ENCODE measurements around the gene MRPL51. TPM values are rescaled to one million over a fixed set of nuclear protein-coding genes. Genes with fewer than 3 reads are reported as not detected.

The MRPL51 gene
- total and polyA plus RNA-seq, 2 experiments from 2014 or later: 93.9 to 463 TPM

DNA sequence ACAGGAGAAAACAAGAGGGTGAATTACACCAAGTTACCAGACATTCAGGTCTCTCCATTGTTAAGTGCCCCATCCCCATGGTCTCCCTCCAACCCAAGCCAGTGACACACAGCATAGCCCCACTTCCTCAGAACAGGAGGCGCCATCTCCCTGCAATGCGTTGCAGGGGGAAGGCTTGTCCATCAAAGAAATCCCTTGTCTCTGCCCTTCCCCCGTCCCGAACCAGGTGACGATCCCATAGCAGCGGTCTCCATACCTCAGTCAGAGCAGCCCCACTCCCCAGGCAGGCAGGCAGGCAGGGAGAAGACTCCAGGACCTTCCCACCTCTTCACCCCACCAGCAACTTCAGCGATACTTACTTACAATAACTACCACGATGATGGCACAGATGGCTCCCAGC, 28.5 kb downstream of the MRPL51 start:
- Mint-ChIP-seq H3K4me3 (no peak overlapping the region; the same call in 2 of the 3 replicates), H3K4me1 (peaks cover 6% of the 10 kb centered on the region), H3K27ac (no peak overlapping the region), H3K9me3 (no peaks in the 10 kb centered on the region), H3K27me3 (ENCODE audit: insufficient read depth, low read depth, poor library complexity) (peaks cover 13% of the 10 kb centered on the region), H3K36me3 (ENCODE audit: low read depth) (peaks cover 61% of the 10 kb centered on the region)
- Histone ChIP-seq H3F3A (replicated peaks; ENCODE audit: low read depth) (0 out of 2 replicates have a peak, but pooled peaks cover 4% of the 10 kb centered on the region), H4K20me1 (replicated peaks; ENCODE audit: insufficient read depth) (peaks cover 8% of the 10 kb centered on the region), H3K36me3 (ENCODE audit: insufficient read depth) (peaks cover 12% of the 10 kb centered on the region), H3K4me3 (no peak overlapping the region), H3K9me2 (ENCODE audit: insufficient read depth) (no peaks in the 10 kb centered on the region), H3K27ac (ENCODE audit: low read depth) (no peak overlapping the region), H3K27me3 (ENCODE audit: insufficient read depth) (no peaks in the 10 kb centered on the region), H3K79me2 (replicated peaks; ENCODE audit: insufficient read depth) (peaks cover 14% of the 10 kb centered on the region), H3K4me1 (ENCODE audit: insufficient read depth) (peaks cover 6% of the 10 kb centered on the region), H3K4me2 (no peak overlapping the region), H2AFZ (no peak overlapping the region)
- ATAC-seq (no peak), DNase-seq (ENCODE audit: low spot score) (no peak)
- TF ChIP-seq, protein P1, sequence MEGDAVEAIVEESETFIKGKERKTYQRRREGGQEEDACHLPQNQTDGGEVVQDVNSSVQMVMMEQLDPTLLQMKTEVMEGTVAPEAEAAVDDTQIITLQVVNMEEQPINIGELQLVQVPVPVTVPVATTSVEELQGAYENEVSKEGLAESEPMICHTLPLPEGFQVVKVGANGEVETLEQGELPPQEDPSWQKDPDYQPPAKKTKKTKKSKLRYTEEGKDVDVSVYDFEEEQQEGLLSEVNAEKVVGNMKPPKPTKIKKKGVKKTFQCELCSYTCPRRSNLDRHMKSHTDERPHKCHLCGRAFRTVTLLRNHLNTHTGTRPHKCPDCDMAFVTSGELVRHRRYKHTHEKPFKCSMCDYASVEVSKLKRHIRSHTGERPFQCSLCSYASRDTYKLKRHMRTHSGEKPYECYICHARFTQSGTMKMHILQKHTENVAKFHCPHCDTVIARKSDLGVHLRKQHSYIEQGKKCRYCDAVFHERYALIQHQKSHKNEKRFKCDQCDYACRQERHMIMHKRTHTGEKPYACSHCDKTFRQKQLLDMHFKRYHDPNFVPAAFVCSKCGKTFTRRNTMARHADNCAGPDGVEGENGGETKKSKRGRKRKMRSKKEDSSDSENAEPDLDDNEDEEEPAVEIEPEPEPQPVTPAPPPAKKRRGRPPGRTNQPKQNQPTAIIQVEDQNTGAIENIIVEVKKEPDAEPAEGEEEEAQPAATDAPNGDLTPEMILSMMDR (conservative IDR thresholded peaks at IDR 0.05; ENCODE audit: low read depth in 2 of 2): 0 out of 4 replicates have a peak, but pooled peaks of 1 of the 2 experiments have one; percentile 18
- TF ChIP-seq, protein P2, sequence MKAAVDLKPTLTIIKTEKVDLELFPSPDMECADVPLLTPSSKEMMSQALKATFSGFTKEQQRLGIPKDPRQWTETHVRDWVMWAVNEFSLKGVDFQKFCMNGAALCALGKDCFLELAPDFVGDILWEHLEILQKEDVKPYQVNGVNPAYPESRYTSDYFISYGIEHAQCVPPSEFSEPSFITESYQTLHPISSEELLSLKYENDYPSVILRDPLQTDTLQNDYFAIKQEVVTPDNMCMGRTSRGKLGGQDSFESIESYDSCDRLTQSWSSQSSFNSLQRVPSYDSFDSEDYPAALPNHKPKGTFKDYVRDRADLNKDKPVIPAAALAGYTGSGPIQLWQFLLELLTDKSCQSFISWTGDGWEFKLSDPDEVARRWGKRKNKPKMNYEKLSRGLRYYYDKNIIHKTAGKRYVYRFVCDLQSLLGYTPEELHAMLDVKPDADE (IDR thresholded peaks at IDR 0.05): no peak

DNA sequence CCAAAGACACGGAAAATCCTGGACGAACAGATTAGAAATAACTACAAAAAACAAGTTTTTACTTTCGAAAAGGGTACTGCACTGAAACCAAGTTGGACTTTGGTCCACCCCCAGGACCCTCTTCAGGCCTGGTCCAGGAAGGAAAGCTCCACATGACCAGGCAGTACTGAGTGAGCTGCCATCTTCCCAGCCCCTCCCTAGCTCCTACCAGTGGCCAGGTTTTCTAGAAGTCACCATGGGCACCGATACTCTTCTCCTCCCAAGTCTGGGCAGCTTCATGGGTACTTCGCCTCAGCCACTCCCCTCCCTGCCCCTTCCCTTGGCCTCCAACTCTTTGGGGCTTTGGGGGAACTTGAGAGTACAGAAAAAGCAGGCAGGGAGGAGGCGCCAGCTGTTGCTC, 29.2 kb downstream of the MRPL51 start:
- ATAC-seq: no peak

More for the DNA sequence above, 29.2 kb downstream of the MRPL51 start:
- Histone ChIP-seq H3K4me3 (no peak overlapping the region), H3K36me3 (ENCODE audit: insufficient read depth) (peaks cover 12% of the 10 kb centered on the region), H3K79me2 (replicated peaks; ENCODE audit: insufficient read depth) (peaks cover 8% of the 10 kb centered on the region), H4K20me1 (replicated peaks; ENCODE audit: insufficient read depth) (peaks cover 3% of the 10 kb centered on the region), H3K27ac (ENCODE audit: low read depth) (no peak overlapping the region), H2AFZ (no peak overlapping the region), H3K27me3 (ENCODE audit: insufficient read depth) (no peaks in the 10 kb centered on the region), H3K9me2 (ENCODE audit: insufficient read depth) (no peaks in the 10 kb centered on the region), H3F3A (replicated peaks; ENCODE audit: low read depth) (0 out of 2 replicates have a peak, but pooled peaks cover 4% of the 10 kb centered on the region), H3K4me2 (no peak overlapping the region), H3K4me1 (ENCODE audit: insufficient read depth) (no peaks in the 10 kb centered on the region)
- H3K27ac Mint-ChIP-seq: peak overlapping the region; percentile 11; the same call in 1 of the 2 replicates
- H3K27me3 Mint-ChIP-seq (ENCODE audit: insufficient read depth, low read depth, poor library complexity): peaks cover 15% of the 10 kb centered on the region
- H3K36me3 Mint-ChIP-seq (ENCODE audit: low read depth): peaks cover 61% of the 10 kb centered on the region
- no peaks in the 10 kb centered on the region; the same call in 1 of the 3 replicates for H3K4me1 Mint-ChIP-seq
- H3K9me3 Mint-ChIP-seq: no peaks in the 10 kb centered on the region
- H3K4me3 Mint-ChIP-seq: no peak overlapping the region
- TF ChIP-seq, protein P3, sequence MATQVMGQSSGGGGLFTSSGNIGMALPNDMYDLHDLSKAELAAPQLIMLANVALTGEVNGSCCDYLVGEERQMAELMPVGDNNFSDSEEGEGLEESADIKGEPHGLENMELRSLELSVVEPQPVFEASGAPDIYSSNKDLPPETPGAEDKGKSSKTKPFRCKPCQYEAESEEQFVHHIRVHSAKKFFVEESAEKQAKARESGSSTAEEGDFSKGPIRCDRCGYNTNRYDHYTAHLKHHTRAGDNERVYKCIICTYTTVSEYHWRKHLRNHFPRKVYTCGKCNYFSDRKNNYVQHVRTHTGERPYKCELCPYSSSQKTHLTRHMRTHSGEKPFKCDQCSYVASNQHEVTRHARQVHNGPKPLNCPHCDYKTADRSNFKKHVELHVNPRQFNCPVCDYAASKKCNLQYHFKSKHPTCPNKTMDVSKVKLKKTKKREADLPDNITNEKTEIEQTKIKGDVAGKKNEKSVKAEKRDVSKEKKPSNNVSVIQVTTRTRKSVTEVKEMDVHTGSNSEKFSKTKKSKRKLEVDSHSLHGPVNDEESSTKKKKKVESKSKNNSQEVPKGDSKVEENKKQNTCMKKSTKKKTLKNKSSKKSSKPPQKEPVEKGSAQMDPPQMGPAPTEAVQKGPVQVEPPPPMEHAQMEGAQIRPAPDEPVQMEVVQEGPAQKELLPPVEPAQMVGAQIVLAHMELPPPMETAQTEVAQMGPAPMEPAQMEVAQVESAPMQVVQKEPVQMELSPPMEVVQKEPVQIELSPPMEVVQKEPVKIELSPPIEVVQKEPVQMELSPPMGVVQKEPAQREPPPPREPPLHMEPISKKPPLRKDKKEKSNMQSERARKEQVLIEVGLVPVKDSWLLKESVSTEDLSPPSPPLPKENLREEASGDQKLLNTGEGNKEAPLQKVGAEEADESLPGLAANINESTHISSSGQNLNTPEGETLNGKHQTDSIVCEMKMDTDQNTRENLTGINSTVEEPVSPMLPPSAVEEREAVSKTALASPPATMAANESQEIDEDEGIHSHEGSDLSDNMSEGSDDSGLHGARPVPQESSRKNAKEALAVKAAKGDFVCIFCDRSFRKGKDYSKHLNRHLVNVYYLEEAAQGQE (IDR thresholded peaks at IDR 0.05; ENCODE audit: unreplicated experiment): no peak
- no peak for DNase-seq (ENCODE audit: low spot score)
